Mammary epithelial cell (primary cell): Measurements from ENCODE around the gene AKAP12.

ENCODE experiments used
- CTCF ChIP-seq, 2 donors: IDR thresholded peaks in 1 of 2; conservative IDR thresholded peaks in 1 of 2; 2 replicates each; pipeline ENCODE4 v1.5.1; 2011 to 2012; ENCODE audit warnings: inconsistent platforms in 2 of 2, low read length in 2 of 2, mild to moderate bottlenecking in 2 of 2, control low read depth in 1 of 2, low read depth in 1 of 2; ENCODE audit not compliant: insufficient read depth in 1 of 2; ENCODE audit errors: extremely low read depth in 1 of 2
- EZH2 ChIP-seq: IDR thresholded peaks from 2 replicates; pipeline ENCODE4 v1.6.1; 2012; ENCODE audit warnings: low read length, inconsistent platforms, borderline replicate concordance

GRCh38 chr6:151313066-151313491, 73.3 kb downstream of the AKAP12 start:
- TF ChIP-seq CTCF (conservative IDR thresholded peaks at IDR 0.05 in 1 of 2, IDR thresholded peaks at IDR 0.05 in 1 of 2; ENCODE audit: extremely low read depth in 1 of 2, insufficient read depth in 1 of 2, low read depth in 1 of 2, low read length in 2 of 2) (no peak), EZH2 (no peak)
